CD4-positive, alpha-beta T cell treated with Interleukin-10 for 1 hour (primary cell): Measurements from ENCODE around the gene STOX1.
"Not testable (repeated sequence)": the region's sequence is repeated elsewhere in the genome, so short reads cannot be mapped to it uniquely, and the experiment has no call there.

Experiments used
- DNase-seq: peaks from one replicate; pipeline ENCODE4 v3.0.0-alpha.2; 2020

The STOX1 gene

GRCh38 chr10:68897336-68897741 is 70.0 kb downstream of the STOX1 start:
- peak; percentile 60 for DNase-seq

GRCh38 chr10:68899186-68899745 is 71.9 kb downstream of the STOX1 start:
- no peak for DNase-seq

GRCh38 chr10:68900427-68901104 is 73.2 kb downstream of the STOX1 start:
- DNase-seq, result no peak

GRCh38 chr10:68901105-68901927 is 74.0 kb downstream of the STOX1 start, which contains the start of gene DDX50:
Gene DDX50 (plus strand): TSS chr10:68901315. CDS start chr10:68901385, 70 bp downstream.
- DNase-seq, result peak; percentile 98

DNA sequence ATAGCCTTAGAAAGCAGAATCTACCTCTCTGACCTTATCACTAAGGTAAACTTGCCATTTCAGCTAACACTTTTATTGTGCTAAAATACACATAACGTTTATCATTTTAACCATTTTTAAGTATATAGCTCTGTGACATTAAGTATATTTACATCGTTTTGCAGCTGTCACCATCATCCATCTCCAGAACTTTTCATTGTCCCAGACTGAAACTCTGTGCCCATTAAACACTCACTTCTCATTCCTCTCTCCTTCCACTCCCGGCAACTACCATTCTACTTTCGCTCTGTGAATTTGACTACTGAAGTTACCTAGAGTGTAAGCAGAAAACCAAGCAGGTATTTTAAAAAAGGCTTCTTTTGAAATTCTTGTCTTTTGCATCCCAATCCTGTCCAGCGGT is 75.1 kb downstream of the STOX1 start:
- no peak for DNase-seq

GRCh38 chr10:68924593-68924992 is 97.3 kb downstream of the STOX1 start:
- DNase-seq, result no peak

DNA sequence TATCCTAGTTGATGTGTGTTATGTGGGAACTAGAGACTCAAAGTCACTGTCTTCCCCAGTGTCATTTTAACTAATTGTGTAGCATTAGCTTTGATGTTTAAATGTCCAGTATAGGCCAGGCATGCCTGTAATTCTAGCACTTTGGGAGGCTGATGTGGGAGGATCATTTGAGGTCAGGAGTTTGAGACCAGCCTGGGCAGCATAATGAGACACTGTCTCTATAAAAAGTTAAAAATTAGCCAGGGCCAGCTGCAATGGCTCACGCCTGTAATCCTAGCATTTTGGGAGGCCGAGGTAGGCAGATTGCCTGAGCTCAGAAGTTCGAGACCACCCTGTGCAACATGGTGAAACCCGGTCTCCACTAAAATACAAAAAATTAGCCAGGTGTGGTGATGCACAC is 98.2 kb downstream of the STOX1 start:
- DNase-seq, result no peak

GRCh38 chr10:68929157-68929556 is 101.8 kb downstream of the STOX1 start:
- not testable (repeated sequence) for DNase-seq

- DNase-seq, result not testable (repeated sequence)
Measured at GRCh38 chr10:68929888-68930287, 102.6 kb downstream of the STOX1 start.

DNA sequence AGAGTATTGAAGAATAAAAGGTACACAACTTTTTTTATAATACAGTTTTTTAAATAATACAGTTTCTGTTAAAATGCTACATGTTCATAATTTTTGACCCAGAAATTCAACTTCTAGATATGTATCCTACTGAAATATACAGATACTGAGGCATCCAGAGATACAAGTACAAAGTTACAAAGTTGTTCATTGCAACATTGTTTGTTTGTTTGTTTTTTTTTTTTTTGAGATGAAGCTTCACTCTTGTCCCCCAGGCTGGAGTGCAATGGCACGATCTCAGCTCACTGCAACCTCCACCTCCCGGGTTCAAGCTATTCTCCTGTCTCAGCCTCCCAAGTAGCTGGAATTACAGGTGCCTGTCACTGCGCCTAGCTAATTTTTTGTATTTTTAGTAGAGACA is 105.5 kb downstream of the STOX1 start:
- DNase-seq, result not testable (repeated sequence)

DNA sequence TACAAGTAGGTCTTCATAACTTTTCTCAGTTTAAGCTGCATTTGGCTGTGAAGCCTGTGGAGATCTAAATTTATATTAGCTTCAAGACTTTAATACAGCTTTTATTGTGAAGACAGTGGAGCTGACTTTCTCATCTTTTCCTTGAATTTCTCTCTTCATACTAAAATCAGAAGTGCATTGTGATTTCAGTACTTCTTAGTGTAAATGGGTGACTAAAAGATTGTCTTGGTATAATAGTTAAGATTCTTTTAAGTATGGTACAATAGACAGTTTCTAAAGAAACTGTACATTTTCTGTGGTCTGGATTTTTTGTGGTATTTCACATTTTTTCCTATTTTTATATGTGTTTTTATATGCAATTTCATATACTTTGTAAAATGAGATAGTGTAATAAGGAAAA is 107.7 kb downstream of the STOX1 start:
- DNase-seq, result no peak

DNA sequence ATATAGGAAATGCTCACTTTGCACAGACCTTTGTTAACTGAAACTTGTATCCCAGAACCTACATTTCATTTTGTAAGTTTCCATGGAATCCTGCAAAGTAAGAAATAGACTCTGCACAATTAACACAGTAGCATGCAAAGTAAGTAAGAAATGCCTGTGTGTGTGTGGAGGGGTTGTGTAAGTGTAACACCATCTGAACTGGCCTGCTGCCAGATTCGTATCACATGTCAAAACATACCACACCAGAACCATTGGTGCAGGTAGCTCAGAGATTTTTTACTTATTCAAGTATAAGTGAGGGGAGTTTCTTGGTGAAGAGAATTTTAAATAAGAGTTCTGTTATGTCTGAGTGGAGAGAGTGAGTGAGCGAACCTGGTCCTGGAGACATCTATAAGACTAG is 110.8 kb downstream of the STOX1 start:
- DNase-seq, result no peak

DNA sequence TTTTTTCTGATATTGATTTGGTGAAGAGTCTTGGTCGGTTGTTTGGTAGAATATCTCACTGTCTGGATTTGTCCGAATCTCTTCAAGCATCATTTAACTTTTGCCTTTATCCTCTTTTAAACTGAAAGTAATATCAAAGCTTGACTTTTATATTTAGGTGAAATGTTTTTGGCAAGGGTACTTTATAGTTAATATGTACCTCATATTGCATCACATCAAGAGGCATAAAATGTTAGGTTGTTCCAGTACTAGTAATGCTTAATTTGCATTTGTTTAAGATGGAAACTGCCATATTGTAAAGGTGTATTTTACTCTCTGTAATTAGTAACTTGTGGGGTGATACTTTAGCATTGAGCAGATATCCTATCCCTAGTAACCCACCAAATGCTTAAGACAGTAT is 111.6 kb downstream of the STOX1 start:
- DNase-seq, result no peak

GRCh38 chr10:68940917-68941316 is 113.6 kb downstream of the STOX1 start:
- DNase-seq, result not testable (repeated sequence)
